ENCODE measurements around the gene CCL23.

Gene CCL23

DNA sequence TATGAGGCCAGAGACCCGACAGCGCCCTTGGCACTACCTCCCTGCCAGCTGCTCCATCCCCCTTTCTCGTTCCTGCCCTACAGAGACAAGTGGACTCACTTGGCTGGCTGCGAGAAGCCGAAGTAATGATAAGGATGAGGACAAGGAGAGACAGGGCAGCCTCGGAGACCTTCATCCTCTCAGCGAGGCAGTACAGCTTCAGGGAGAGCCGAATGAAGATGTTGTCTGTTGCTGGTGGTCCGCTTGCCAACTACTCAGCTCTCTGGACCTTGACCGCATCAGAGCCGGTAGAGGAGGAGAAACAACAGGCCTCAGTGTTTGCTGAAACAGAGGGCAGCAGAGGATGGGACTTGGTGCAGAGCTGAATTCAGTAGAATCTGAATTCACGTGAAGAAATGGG lies 36.5 kb downstream of the CCL23 start, which contains the start of gene CCL16:
TSS of gene CCL16 (minus strand) at position 252 of the 400 bp plus-strand sequence. CDS start at position 175, 77 bp downstream.
- no peaks in the 10 kb centered on the region for H4K20me1 ChIP-seq (ENCODE audit: insufficient read depth, low read length)
- H3K4me3 ChIP-seq (ENCODE audit: low read depth, low read length, poor library complexity, severe bottlenecking): no peak within 1 kb of the TSS
- no peaks in the 10 kb centered on the region for H3K9me2 ChIP-seq (ENCODE audit: low read depth, low read length)
- H3K4me2 ChIP-seq (ENCODE audit: low read length): no peak within 1 kb of the TSS
- H3K9ac ChIP-seq (ENCODE audit: low read length): no peak within 1 kb of the TSS
- no peaks in the 10 kb centered on the region for H3K79me2 ChIP-seq (ENCODE audit: insufficient read depth, low read length)
- H3K27ac ChIP-seq (ENCODE audit: low read depth, low read length, poor library complexity, severe bottlenecking): no peak within 1 kb of the TSS
- no peaks in the 10 kb centered on the region for H3K9me3 ChIP-seq (ENCODE audit: low read length)
- H3K36me3 ChIP-seq (ENCODE audit: insufficient read depth, low read length): no peaks in the 10 kb centered on the region
- H3K4me1 ChIP-seq (ENCODE audit: insufficient read depth, low read length, severe bottlenecking): no peaks in the 10 kb centered on the region
- no peak within 1 kb of the TSS for H2AFZ ChIP-seq (ENCODE audit: low read length)
- 0 out of 2 replicates have a peak, but pooled peaks cover 3% of the 10 kb centered on the region for H3K27me3 ChIP-seq (ENCODE audit: insufficient read depth, low read length)
- TF ChIP-seq, protein P1, sequence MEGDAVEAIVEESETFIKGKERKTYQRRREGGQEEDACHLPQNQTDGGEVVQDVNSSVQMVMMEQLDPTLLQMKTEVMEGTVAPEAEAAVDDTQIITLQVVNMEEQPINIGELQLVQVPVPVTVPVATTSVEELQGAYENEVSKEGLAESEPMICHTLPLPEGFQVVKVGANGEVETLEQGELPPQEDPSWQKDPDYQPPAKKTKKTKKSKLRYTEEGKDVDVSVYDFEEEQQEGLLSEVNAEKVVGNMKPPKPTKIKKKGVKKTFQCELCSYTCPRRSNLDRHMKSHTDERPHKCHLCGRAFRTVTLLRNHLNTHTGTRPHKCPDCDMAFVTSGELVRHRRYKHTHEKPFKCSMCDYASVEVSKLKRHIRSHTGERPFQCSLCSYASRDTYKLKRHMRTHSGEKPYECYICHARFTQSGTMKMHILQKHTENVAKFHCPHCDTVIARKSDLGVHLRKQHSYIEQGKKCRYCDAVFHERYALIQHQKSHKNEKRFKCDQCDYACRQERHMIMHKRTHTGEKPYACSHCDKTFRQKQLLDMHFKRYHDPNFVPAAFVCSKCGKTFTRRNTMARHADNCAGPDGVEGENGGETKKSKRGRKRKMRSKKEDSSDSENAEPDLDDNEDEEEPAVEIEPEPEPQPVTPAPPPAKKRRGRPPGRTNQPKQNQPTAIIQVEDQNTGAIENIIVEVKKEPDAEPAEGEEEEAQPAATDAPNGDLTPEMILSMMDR (IDR thresholded peaks at IDR 0.05; ENCODE audit: low read length): no peak
- no peak for TF ChIP-seq EZH2 (IDR thresholded peaks at IDR 0.05; ENCODE audit: borderline replicate concordance, low read length)
- no peaks in the 10 kb centered on the region for H3F3A ChIP-seq (ENCODE audit: insufficient read depth, low read length)

DNA sequence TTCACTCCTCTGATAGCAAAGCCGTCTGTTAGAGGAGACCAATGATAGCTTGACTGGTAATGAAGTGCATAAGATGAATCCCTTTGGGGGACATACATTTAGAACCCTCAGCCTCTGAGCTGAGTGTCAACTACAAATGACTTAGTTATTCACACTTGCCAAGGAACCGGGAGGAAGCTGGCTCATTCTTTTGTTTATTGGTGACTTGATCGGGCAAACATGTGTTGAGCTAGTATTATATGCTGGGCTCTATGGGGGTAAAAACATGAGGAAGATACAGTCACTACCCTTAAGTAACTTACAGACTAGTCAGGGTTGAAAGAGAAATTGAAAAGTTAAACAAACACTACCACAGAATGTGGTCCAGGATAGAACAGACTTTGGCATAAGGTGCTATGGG lies 39.4 kb downstream of the CCL23 start:
- 0 out of 2 replicates have a peak, but pooled peaks cover 3% of the 10 kb centered on the region for H3K27me3 ChIP-seq (ENCODE audit: insufficient read depth, low read length)
- H3K9me2 ChIP-seq (ENCODE audit: low read depth, low read length): no peaks in the 10 kb centered on the region
- no peak overlapping the region for H2AFZ ChIP-seq (ENCODE audit: low read length)
- H3K9me3 ChIP-seq (ENCODE audit: low read length): no peaks in the 10 kb centered on the region
- no peak for TF ChIP-seq EZH2 (IDR thresholded peaks at IDR 0.05; ENCODE audit: borderline replicate concordance, low read length)
- TF ChIP-seq, protein P1 (IDR thresholded peaks at IDR 0.05; ENCODE audit: low read length): no peak
- H4K20me1 ChIP-seq (ENCODE audit: insufficient read depth, low read length): no peaks in the 10 kb centered on the region
- no peak overlapping the region for H3K4me3 ChIP-seq (ENCODE audit: low read depth, low read length, poor library complexity, severe bottlenecking)
- no peaks in the 10 kb centered on the region for H3K4me1 ChIP-seq (ENCODE audit: insufficient read depth, low read length, severe bottlenecking)
- H3K4me2 ChIP-seq (ENCODE audit: low read length): no peak overlapping the region
- H3K27ac ChIP-seq (ENCODE audit: low read depth, low read length, poor library complexity, severe bottlenecking): no peak overlapping the region
- H3K9ac ChIP-seq (ENCODE audit: low read length): no peak overlapping the region
- no peaks in the 10 kb centered on the region for H3K36me3 ChIP-seq (ENCODE audit: insufficient read depth, low read length)
- no peaks in the 10 kb centered on the region for H3F3A ChIP-seq (ENCODE audit: insufficient read depth, low read length)
- H3K79me2 ChIP-seq (ENCODE audit: insufficient read depth, low read length): no peaks in the 10 kb centered on the region

DNA sequence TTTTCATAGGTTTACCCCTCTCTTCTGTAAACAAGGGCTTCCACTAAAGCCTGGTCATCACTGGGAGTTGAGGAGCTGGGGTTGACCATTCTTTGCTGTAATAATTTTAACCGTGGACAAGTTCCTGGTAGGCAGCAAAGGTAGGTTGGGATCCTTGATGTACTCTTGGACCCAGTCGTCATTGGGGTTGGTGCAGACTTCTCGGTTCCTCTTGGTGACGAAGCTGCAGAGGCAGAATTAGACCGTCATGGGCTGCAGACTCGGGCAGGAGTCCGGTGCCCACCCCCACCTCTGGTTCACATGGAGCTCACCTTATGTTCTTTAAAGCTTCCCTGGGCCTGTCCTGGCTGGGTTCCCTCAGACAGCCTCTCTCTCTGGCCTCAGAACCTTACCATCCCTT lies 40.3 kb downstream of the CCL23 start:
- Histone ChIP-seq H3K4me1 (ENCODE audit: insufficient read depth, low read length, severe bottlenecking) (no peaks in the 10 kb centered on the region), H3F3A (ENCODE audit: insufficient read depth, low read length) (no peaks in the 10 kb centered on the region), H3K36me3 (ENCODE audit: insufficient read depth, low read length) (no peaks in the 10 kb centered on the region), H2AFZ (ENCODE audit: low read length) (no peak overlapping the region), H3K27me3 (ENCODE audit: insufficient read depth, low read length) (0 out of 2 replicates have a peak, but pooled peaks cover 3% of the 10 kb centered on the region), H3K79me2 (ENCODE audit: insufficient read depth, low read length) (no peaks in the 10 kb centered on the region), H3K9me3 (ENCODE audit: low read length) (no peaks in the 10 kb centered on the region), H3K9me2 (ENCODE audit: low read depth, low read length) (no peaks in the 10 kb centered on the region), H4K20me1 (ENCODE audit: insufficient read depth, low read length) (no peaks in the 10 kb centered on the region), H3K4me2 (ENCODE audit: low read length) (no peak overlapping the region), H3K9ac (ENCODE audit: low read length) (no peak overlapping the region), H3K27ac (ENCODE audit: low read depth, low read length, poor library complexity, severe bottlenecking) (no peak overlapping the region), H3K4me3 (ENCODE audit: low read depth, low read length, poor library complexity, severe bottlenecking) (no peak overlapping the region)
- TF ChIP-seq EZH2 (IDR thresholded peaks at IDR 0.05; ENCODE audit: borderline replicate concordance, low read length): no peak
- TF ChIP-seq, protein P1 (IDR thresholded peaks at IDR 0.05; ENCODE audit: low read length): no peak
